Measurements from ENCODE around the gene KCNN3.

KCNN3 gene

GRCh38 chr1:154860156-154860870 is 9.8 kb downstream of the KCNN3 start:
- no peak for DNase-seq

GRCh38 chr1:154859786-154860155 is 10.3 kb downstream of the KCNN3 start:
- no peak for DNase-seq

- DNase-seq: no peak
Measured at GRCh38 chr1:154859151-154859785, 10.8 kb downstream of the KCNN3 start.

GRCh38 chr1:154857441-154858215 is 12.5 kb downstream of the KCNN3 start:
- DNase-seq: no peak

DNA sequence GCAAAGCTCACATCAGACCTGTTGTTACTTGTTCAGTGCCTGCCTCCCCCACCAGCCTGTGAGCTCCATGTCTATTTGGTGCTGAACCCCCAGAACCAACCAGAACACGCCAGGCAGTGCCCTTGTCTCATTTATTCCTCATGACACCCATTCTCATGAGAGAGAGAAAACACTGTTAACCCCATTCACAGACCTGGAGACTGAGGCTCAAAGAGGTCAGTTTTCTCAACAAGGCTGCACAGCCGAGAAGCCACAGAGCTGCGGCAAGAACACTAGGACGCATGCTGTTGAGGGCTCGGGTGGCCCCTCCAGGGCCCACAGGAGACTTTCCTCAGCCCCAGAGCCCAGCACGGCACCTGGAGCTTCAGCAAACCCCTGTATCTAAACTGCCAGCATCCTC is 13.1 kb downstream of the KCNN3 start:
- DNase-seq: no peak

GRCh38 chr1:154856544-154856943 is 13.5 kb downstream of the KCNN3 start:
- no peak for DNase-seq

DNA sequence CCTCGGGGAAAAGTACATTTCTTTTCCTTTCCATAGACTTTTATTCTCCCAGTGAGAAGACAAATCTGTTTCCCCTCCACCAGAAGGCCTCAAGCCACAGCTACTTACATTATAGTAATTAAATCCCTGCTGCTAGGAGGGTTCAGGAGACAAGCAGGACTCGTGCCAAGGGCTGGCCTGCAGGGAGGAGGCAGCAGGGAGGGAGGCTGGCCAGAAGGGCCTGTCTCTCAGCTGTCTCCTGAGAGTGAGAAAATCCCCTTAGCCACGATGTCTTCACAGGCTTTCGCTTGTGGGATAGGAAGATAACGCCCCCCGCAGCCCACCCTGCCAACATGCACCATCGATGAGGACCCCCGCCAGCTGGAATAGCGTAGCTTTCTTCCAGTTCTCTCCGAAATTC is 14.0 kb downstream of the KCNN3 start:
- DNase-seq: no peak

GRCh38 chr1:154855186-154855851 is 14.8 kb downstream of the KCNN3 start:
- no peak for DNase-seq

GRCh38 chr1:154852845-154853244 is 17.2 kb downstream of the KCNN3 start:
- no peak for DNase-seq

DNA sequence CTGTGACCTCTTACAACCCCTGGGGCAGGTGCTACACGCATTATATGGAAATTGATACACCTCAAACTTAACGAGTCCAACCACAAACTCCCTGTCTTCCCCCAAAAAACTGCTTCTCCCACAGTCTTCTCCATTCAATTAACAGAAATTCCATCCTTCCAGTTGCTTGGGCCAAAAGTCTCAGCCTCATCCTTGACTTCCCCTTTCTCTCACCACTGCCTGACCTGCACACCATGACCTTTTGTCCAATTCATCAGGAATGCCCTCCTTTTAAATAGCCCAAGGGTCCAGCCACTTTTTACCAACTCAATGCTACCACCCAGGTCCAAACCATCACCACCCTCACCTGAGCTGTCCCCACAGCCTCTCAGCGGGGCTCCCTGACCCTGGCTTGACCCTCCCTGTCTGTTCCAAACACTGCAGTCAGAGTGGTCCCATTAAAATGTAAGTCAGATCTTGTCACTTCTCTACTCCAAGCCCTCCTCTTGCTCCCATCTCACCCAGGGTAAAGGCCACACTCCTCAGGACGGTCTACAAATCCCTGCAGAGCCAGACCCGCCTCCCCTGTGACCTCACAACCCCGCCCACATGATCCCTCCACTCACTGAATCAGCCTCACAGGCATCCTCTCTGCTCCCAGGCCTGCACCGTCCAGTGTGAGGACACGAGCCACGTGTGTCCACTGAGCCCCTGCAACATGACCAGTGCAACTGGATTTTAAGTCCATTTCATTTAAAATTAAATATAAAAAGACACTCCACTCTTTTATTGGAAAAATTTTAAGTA is 18.5 kb downstream of the KCNN3 start:
- DNase-seq: no peak

DNA sequence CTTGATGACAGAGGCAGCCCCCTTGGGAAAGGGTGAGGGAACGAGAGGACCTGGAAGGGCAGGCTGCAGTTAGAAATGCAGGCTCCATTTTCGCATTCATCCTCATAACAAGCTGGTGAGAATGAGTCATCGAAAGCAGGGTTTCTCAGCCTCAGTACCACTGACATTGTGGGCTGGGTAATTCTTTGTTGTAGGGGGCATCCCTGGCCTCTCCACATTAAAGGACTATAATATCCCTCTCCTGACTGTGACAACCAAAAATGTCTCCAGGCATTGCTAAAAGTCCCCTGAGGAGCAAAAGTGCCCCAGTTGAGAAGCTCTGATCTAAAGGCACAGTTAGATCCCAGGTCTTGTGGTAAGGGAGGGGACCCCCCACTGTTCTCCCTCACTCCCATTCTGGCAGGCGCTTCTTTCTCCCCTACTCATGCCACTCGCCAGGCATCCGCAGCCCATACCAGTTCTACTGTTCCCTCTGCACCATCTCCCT is 20.4 kb downstream of the KCNN3 start:
- peak; percentile 71 for DNase-seq

- DNase-seq: no peak
Measured at GRCh38 chr1:154848983-154849382, 21.1 kb downstream of the KCNN3 start.

- DNase-seq: no peak
Measured at GRCh38 chr1:154847891-154848290, 22.2 kb downstream of the KCNN3 start.

DNA sequence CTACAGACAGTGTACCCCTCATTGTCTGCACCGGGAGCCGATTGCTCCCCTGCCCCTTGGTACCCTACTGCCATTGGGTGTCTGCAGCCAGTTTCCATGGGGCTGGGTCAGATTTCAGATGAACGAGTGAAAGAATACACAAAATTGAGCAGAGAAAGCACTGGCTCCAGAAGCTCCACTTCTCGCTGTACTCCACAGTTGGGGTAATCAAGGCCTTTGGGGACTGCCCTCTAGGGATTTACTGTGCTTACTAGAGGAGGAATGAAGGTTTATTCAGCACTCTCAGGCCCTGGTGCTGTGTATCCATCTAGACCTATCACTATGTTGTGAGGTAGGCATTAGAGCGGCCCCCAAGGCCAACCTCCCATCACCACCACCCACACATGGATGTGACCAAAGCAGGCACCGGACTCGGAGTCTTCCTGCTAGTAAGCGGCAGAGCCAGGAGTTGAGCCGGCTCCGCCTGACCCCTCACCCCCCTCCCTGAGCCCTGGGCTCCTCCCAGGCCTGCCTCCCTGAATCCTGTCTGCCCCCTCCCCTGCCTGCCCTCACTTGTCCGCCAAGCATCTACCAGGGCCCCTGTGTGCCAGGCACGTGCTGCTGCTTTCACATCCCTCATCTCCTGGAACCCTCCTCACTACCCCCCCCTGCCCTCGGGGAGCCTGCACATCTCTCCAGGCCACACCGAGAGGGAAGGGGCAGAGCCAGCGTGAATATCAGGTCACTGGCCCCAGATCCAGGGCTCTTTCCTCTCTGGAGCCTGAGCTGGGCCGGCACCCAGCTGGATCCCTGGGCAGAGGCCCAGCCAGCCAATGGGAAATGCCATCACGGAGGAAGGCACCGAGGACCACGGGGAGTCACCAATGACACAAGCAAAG is 23.3 kb downstream of the KCNN3 start:
- DNase-seq: no peak

- DNase-seq: no peak
Measured at GRCh38 chr1:154845879-154846278, 24.2 kb downstream of the KCNN3 start.

DNA sequence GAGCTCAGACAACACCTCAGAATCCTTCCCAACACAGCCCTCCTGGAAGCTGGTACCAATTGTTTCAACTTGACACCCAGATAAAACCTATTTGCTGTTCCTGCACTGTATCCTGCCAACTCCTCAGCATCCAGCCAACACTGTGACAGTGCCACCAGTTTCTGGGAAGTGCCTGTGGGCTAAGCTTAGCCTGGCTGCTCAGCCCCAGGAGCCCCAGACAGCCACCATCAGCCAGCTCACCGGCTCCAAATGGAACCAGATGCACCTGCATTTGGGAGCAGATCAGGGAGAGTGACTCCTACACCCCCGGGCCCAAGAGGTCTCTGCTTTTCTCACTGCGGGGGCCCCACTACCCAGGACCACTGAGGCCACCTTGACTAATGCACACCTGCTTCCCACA is 24.9 kb downstream of the KCNN3 start:
- no peak for DNase-seq

DNA sequence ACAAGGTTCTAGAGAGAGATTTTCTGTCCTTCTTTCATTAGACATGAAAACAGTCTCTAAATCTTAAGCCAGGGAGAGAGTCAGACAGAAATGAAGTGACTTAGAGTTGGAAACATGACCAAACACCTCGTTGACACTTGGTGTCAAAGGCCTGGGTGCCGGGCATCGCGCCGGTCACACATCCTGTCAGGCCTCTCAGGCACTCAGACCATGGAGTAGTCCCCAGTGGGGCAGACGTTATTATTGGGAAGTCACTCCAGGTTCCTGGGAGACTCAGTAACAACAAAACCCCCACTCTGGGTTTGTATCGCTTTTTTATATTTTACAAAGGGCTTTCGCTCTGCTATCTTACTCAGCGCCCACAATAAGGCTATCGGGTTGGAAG is 25.8 kb downstream of the KCNN3 start:
- no peak for DNase-seq

- DNase-seq: no peak
Measured at GRCh38 chr1:154843636-154844296, 26.3 kb downstream of the KCNN3 start.

- no peak for DNase-seq
Measured at GRCh38 chr1:154842635-154843034, 27.4 kb downstream of the KCNN3 start.

- no peak for DNase-seq
Measured at GRCh38 chr1:154841384-154841783, 28.7 kb downstream of the KCNN3 start.
